Peyer's patch (tissue), 4 donors: ENCODE measurements around the gene SMARCD1. TPM values are rescaled to one million over a fixed set of nuclear protein-coding genes. Genes with fewer than 3 reads are reported as not detected.
A peak's percentile ranks its signal among the peaks of the same experiment; 100 is the strongest.

Experiments
- DNase-seq, 3 donors: peaks; one replicate each; pipeline ENCODE4 v3.0.0-alpha.2; 2017 to 2019
- H3K27ac ChIP-seq, 4 donors: fragments of 200-600 bp; sonication (generic); one replicate each; pipeline ENCODE4 v1.5.1; 2016 to 2019
- H3K27me3 ChIP-seq, 2 donors: fragments of 200-600 bp; sonication (generic); one replicate each; pipeline ENCODE4 v1.5.1; 2019
- H3K36me3 ChIP-seq, 3 donors: fragments of 200-600 bp; sonication (generic); one replicate each; pipeline ENCODE4 v1.5.1; 2016 to 2019
- H3K4me1 ChIP-seq, 4 donors: fragments of 200-600 bp; sonication (generic); one replicate each; pipeline ENCODE4 v1.5.1; 2016 to 2019
- H3K4me3 ChIP-seq, 4 donors: fragments of 200-600 bp; sonication (generic); 1 replicate in 3 of 4; 2 replicates in 1 of 4; pipeline ENCODE4 v1.5.1; 2016 to 2019; ENCODE audit warnings: mild to moderate bottlenecking in 1 of 4
- H3K9me3 ChIP-seq, 4 donors: fragments of 200-600 bp; sonication (generic); one replicate each; pipeline ENCODE4 v1.5.1; 2016 to 2019; ENCODE audit warnings: mild to moderate bottlenecking in 1 of 4
- CTCF ChIP-seq, 6 experiments: fragments of 450-650 bp in 4 of 6; fragments of 200-600 bp in 2 of 6; sonication (generic) in 1 of 6; IDR thresholded peaks; one replicate each; pipeline ENCODE4 v1.5.1; 2017 to 2019; ENCODE audit warnings: antibody characterized with exemption in 6 of 6, mild to moderate bottlenecking in 3 of 6, moderate library complexity in 1 of 6
- POLR2A ChIP-seq, 2 donors: fragments of 450-650 bp; IDR thresholded peaks; one replicate each; pipeline ENCODE4 v1.5.1; 2017; ENCODE audit warnings: antibody characterized with exemption in 2 of 2, mild to moderate bottlenecking in 2 of 2, moderate library complexity in 2 of 2
- total RNA-seq, 4 donors: library from RNA; depleted of rRNA; stranded (reverse); fragments of >200 nt; gene quantifications; one replicate each; pipeline ENCODE4 v1.1.0, GENCODE V29; 2016

SMARCD1 gene
- total RNA-seq, 4 donors from 2014 or later: 76.5 to 126 (median 95.1) TPM

GRCh38 chr12:50120521-50120920 lies 35.4 kb downstream of the SMARCD1 start:
- no peak for DNase-seq
- Histone ChIP-seq H3K4me1 (peaks cover 0 to 32% (median 0%) of the 10 kb centered on the region in 4 donors), H3K4me3 (no peak overlapping the region), H3K9me3 (no peaks in the 10 kb centered on the region), H3K36me3 (peaks cover 0 to 66% (median 0%) of the 10 kb centered on the region in 3 donors), H3K27ac (peak overlapping the region in 1 of 4 donors; percentile 55), H3K27me3 (no peaks in the 10 kb centered on the region)
- TF ChIP-seq CTCF (IDR thresholded peaks at IDR 0.05): no peak
- no peak for TF ChIP-seq POLR2A (IDR thresholded peaks at IDR 0.05)

GRCh38 chr12:50120953-50121352 lies 35.8 kb downstream of the SMARCD1 start:
- no peaks in the 10 kb centered on the region for H3K27me3 ChIP-seq
- peaks cover 0 to 61% (median 0%) of the 10 kb centered on the region in 3 donors for H3K36me3 ChIP-seq
- peaks cover 0 to 32% (median 0%) of the 10 kb centered on the region in 4 donors for H3K4me1 ChIP-seq
- DNase-seq: peak in 1 of 3 donors; percentile 60
- H3K4me3 ChIP-seq: no peak overlapping the region
- H3K9me3 ChIP-seq: no peaks in the 10 kb centered on the region
- H3K27ac ChIP-seq: peak overlapping the region in 2 of 4 donors; percentile 9 to 55
- TF ChIP-seq CTCF (IDR thresholded peaks at IDR 0.05) (no peak), POLR2A (IDR thresholded peaks at IDR 0.05) (no peak)

GRCh38 chr12:50121641-50122040 lies 36.5 kb downstream of the SMARCD1 start:
- Histone ChIP-seq H3K27ac (peak overlapping the region in 3 of 4 donors; percentile 6 to 55 (median 9)), H3K4me3 (no peak overlapping the region), H3K27me3 (no peaks in the 10 kb centered on the region), H3K4me1 (peaks cover 0 to 27% (median 0%) of the 10 kb centered on the region in 4 donors), H3K9me3 (no peaks in the 10 kb centered on the region), H3K36me3 (peaks cover 0 to 58% (median 0%) of the 10 kb centered on the region in 3 donors)
- TF ChIP-seq POLR2A (IDR thresholded peaks at IDR 0.05): no peak
- no peak for TF ChIP-seq CTCF (IDR thresholded peaks at IDR 0.05)
- no peak for DNase-seq

- DNase-seq: no peak
- no peak for TF ChIP-seq CTCF (IDR thresholded peaks at IDR 0.05)
- no peak for TF ChIP-seq POLR2A (IDR thresholded peaks at IDR 0.05)
- H3K36me3 ChIP-seq: peaks cover 0 to 69% (median 0%) of the 10 kb centered on the region in 3 donors
Observed at GRCh38 chr12:50123203-50123602, 38.1 kb downstream of the SMARCD1 start.

GRCh38 chr12:50127546-50127945 lies 42.4 kb downstream of the SMARCD1 start:
- no peak for DNase-seq
- Histone ChIP-seq H3K36me3 (peaks cover 0 to 65% (median 6%) of the 10 kb centered on the region in 3 donors), H3K27ac (no peak overlapping the region), H3K4me1 (peaks cover 0 to 8% (median 0%) of the 10 kb centered on the region in 4 donors), H3K27me3 (no peaks in the 10 kb centered on the region), H3K4me3 (no peak overlapping the region), H3K9me3 (no peaks in the 10 kb centered on the region)
- TF ChIP-seq POLR2A (IDR thresholded peaks at IDR 0.05) (no peak), CTCF (IDR thresholded peaks at IDR 0.05) (no peak)

More at GRCh38 chr12:50123203-50123602, 38.1 kb downstream of the SMARCD1 start:
- Histone ChIP-seq H3K4me1 (peaks cover 0 to 19% (median 0%) of the 10 kb centered on the region in 4 donors), H3K27me3 (no peaks in the 10 kb centered on the region), H3K4me3 (no peak overlapping the region), H3K27ac (no peak overlapping the region), H3K9me3 (no peaks in the 10 kb centered on the region)
